GM19099 (cell line): ENCODE data around the gene TNFRSF18.

Experiments
- POLR2A ChIP-seq: IDR thresholded peaks from 3 replicates; pipeline ENCODE4 v1.6.1; 2011; ENCODE audit warnings: low read depth; ENCODE audit not compliant: insufficient read length; ENCODE audit errors: extremely low read depth

Gene TNFRSF18

GRCh38 chr1:1183221-1183747 is 23.1 kb downstream of the TNFRSF18 start:
- TF ChIP-seq POLR2A = no peak

GRCh38 chr1:1182491-1183220 is 23.7 kb downstream of the TNFRSF18 start:
- TF ChIP-seq POLR2A = no peak

GRCh38 chr1:1181938-1182410 is 24.4 kb downstream of the TNFRSF18 start:
- TF ChIP-seq POLR2A = no peak

- TF ChIP-seq POLR2A = no peak
Measured at GRCh38 chr1:1181129-1181937, 25.1 kb downstream of the TNFRSF18 start.

- no peak for TF ChIP-seq POLR2A
Measured at GRCh38 chr1:1179983-1180861, 26.2 kb downstream of the TNFRSF18 start.

- TF ChIP-seq POLR2A = no peak
Measured at GRCh38 chr1:1179346-1179982, 26.9 kb downstream of the TNFRSF18 start.

GRCh38 chr1:1178794-1179331 is 27.5 kb downstream of the TNFRSF18 start:
- no peak for TF ChIP-seq POLR2A

- TF ChIP-seq POLR2A = no peak
Measured at GRCh38 chr1:1177452-1178206, 28.8 kb downstream of the TNFRSF18 start.

GRCh38 chr1:1176931-1177330 is 29.5 kb downstream of the TNFRSF18 start:
- no peak for TF ChIP-seq POLR2A

GRCh38 chr1:1175221-1176062 is 30.9 kb downstream of the TNFRSF18 start:
- no peak for TF ChIP-seq POLR2A

GRCh38 chr1:1173793-1174415 is 32.5 kb downstream of the TNFRSF18 start, which contains the start of gene TTLL10:
TSS of gene TTLL10 (plus strand) at chr1:1173880. CDS start at chr1:1179216, 5,336 bp downstream.
- TF ChIP-seq POLR2A = no peak

- no peak for TF ChIP-seq POLR2A
Measured at GRCh38 chr1:1173061-1173792, 33.2 kb downstream of the TNFRSF18 start.
